COLO668 (cell line): ENCODE results near the gene MRPL43.
"Not testable (repeated sequence)": the region's sequence is repeated elsewhere in the genome, so short reads cannot be mapped to it uniquely, and the experiment has no call there.

ENCODE experiments used
- DNase-seq: peaks from one replicate; lab custom pipeline; 2025; ENCODE audit not compliant: unreplicated experiment; lab: John Stamatoyannopoulos, UW

MRPL43 gene

DNA sequence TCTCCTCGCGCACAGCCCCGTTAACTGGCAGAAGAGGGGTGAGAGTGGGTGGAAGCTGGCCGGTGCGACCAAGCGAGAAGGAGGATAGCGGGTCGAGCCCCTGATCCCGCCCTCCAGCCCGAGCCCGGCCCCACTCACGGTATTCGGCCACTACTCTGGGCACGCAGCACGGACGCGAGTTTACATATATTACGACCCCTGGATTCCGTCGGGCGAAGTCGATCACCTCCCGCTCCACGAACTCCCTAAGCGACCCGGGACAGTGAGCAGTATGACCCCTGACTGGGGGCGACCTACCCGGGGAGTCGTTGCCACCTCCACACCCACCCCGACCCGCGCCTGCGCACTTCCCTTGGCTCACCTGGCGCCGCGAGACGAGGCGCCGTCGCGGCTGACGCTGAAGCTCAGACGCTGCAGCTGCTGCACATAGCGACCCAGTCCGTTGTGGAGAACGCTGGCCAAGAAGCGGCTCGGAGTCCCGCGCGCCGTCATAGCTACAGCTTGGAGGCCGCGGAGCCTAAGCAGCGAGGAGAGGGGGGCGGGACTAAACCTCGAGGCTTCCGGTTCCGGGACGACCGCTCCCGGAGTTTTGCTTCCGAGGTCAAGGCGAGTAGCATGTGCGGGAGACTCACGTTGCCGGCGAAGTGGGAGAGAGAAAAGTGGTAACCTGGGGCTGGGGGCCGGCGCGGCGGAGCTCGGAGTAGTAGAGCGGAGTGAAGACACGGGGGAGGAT, at the start of gene MRPL43, which contains the start of gene TWNK:
TSS of gene MRPL43 (minus strand) at position 546 of the 733 bp plus-strand sequence. CDS start at position 492, 54 bp downstream.
TSS of gene TWNK (plus strand) at position 592 of the 733 bp plus-strand sequence. CDS start 668 bp downstream, outside the sequence.
- DNase-seq = peak; percentile 67

GRCh38 chr10:101036726-101037125, 49.4 kb upstream of the MRPL43 start:
- no peak for DNase-seq

GRCh38 chr10:101035916-101036702, 48.8 kb upstream of the MRPL43 start:
- DNase-seq = no peak

- no peak for DNase-seq
These were observed 48.0 kb upstream of the MRPL43 start for GRCh38 chr10:101035314-101035713.

- not testable (repeated sequence) for DNase-seq
These were observed 47.1 kb upstream of the MRPL43 start for GRCh38 chr10:101034404-101034803.

DNA sequence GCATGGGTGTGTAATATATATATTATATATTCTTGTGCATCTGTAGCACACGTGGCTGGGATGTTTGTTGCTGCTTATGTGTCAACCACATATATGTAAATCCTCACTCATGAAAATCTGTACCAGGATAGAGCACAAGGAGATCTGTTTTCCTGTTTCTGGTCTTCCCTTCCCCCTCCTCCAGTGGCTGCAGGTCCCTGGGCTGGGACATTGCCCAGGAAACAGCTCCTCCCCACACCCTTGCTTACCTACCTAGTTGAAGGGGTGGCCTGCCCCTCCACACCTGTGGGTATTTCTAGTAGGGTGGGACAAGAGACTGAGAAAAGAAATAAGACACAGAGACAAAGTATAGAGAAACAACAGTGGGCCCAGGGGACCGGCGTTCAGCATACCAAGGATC, 46.0 kb upstream of the MRPL43 start:
- DNase-seq = no peak

GRCh38 chr10:101032637-101033224, 45.4 kb upstream of the MRPL43 start:
- peak; percentile 23 for DNase-seq

DNA sequence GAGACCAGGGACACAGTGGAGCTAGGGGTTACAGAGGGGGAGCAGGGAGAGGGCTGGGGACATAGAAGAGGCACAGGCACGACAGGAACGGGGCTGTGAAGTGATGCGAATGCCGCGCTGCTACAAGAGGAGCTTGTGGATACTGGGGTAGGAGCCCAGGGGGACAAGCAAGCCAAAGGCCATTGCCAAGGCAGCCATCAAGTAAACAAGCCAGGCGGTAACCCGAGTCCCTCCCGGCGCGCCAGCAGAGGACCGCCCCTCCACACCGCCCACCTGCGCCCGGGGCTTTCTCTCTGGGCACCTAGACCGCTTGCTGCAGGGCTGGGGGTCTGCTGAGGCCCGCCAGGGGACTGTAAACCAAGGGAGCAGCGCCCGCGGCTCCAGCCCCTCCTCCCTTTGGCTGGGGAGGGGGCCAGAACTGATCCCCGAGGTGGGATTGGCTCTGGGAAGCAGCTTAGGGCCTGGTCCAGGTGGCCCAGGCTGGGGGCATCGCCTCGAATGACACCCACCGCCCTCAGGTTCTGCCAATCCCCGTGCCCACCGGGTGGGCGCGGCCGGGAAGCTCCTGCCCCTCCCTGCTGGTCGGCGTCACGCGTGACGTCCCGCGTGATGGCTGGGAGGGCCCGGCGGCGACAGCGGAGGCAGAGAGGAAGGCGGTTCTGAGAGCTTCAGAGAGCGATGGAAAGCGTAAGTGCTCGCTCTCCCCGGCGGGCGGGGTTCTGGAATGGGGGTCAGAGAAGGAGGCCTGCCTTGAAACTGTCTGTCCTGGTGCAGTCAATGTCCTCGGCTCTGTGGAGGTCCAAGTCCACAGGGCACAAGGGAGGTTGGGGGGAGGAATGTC, 44.7 kb upstream of the MRPL43 start:
- DNase-seq = peak; percentile 52

- peak; percentile 90 for DNase-seq
These were observed 44.0 kb upstream of the MRPL43 start, which contains the start of the genes PDZD7 and SFXN3 for GRCh38 chr10:101031128-101031795. Gene PDZD7 (minus strand): TSS chr10:101031129. CDS start chr10:101030219, 910 bp downstream. Gene SFXN3 (plus strand): TSS chr10:101031234. CDS start chr10:101034695, 3,461 bp downstream.

GRCh38 chr10:101030496-101031127, 43.3 kb upstream of the MRPL43 start:
- DNase-seq = no peak

GRCh38 chr10:101029520-101030295, 42.4 kb upstream of the MRPL43 start:
- DNase-seq = no peak

- no peak for DNase-seq
These were observed 41.4 kb upstream of the MRPL43 start for GRCh38 chr10:101028446-101029337.

DNA sequence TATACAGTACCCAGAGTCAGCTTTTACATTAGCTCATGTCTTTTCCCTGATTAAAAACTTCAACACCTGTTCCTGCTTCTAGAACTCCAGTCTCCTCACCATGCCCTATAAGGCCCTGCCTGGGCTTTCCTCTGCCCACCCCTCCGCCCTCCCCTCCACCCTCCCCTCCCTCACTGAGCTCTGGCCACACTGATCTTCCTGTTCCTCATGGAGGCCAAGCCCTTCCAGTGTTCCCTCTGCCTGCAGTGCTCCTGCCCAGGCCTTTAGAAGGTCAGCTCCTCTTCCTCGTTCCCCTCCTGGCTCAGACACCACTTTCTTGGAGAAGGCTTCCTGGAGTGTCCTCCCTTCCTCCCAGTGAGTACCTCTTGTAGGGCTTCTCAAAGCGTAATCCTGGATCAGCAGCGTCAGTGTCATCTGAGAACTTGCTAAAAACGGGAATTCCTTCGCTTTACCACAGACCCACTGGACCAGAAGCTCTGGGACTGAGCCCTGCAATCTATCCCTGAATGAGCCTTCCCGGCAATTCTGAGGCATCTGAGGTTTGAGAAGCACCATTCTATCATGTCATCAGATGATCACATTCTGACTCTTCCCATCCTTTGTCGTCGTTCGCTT, 39.9 kb upstream of the MRPL43 start:
- DNase-seq = no peak

- no peak for DNase-seq
These were observed 35.8 kb upstream of the MRPL43 start for GRCh38 chr10:101022967-101023705.

- no peak for DNase-seq
These were observed 34.5 kb upstream of the MRPL43 start for GRCh38 chr10:101021692-101022251.

- no peak for DNase-seq
These were observed 33.9 kb upstream of the MRPL43 start for GRCh38 chr10:101021239-101021638.
